Stromal cell of bone marrow (primary cell): ENCODE results near the gene EBF4.

ENCODE experiments used
- DNase-seq: peaks from one replicate; pipeline ENCODE4 v3.0.0-alpha.2; 2012; ENCODE audit warnings: low read depth

The EBF4 gene, protein sequence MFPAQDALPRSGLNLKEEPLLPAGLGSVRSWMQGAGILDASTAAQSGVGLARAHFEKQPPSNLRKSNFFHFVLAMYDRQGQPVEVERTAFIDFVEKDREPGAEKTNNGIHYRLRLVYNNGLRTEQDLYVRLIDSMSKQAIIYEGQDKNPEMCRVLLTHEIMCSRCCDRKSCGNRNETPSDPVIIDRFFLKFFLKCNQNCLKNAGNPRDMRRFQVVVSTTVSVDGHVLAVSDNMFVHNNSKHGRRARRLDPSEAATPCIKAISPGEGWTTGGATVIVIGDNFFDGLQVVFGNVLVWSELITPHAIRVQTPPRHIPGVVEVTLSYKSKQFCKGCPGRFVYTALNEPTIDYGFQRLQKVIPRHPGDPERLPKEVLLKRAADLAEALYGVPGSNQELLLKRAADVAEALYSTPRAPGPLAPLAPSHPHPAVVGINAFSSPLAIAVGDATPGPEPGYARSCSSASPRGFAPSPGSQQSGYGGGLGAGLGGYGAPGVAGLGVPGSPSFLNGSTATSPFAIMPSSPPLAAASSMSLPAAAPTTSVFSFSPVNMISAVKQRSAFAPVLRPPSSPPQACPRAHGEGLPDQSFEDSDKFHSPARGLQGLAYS

GRCh38 chr20:2692036-2692885, at the start of gene EBF4:
EBF4 (plus strand) TSS chr20:2692780; CDS start chr20:2693646, 866 bp downstream.
- no peak for DNase-seq

- no peak for DNase-seq
Observed at GRCh38 chr20:2643708-2644107, 48.9 kb upstream of the EBF4 start.

- peak; percentile 81 for DNase-seq
Observed at GRCh38 chr20:2651772-2652723, 40.5 kb upstream of the EBF4 start, which contains the start of gene NOP56. NOP56 (plus strand) TSS chr20:2652632; CDS start chr20:2652661, 29 bp downstream.

DNA sequence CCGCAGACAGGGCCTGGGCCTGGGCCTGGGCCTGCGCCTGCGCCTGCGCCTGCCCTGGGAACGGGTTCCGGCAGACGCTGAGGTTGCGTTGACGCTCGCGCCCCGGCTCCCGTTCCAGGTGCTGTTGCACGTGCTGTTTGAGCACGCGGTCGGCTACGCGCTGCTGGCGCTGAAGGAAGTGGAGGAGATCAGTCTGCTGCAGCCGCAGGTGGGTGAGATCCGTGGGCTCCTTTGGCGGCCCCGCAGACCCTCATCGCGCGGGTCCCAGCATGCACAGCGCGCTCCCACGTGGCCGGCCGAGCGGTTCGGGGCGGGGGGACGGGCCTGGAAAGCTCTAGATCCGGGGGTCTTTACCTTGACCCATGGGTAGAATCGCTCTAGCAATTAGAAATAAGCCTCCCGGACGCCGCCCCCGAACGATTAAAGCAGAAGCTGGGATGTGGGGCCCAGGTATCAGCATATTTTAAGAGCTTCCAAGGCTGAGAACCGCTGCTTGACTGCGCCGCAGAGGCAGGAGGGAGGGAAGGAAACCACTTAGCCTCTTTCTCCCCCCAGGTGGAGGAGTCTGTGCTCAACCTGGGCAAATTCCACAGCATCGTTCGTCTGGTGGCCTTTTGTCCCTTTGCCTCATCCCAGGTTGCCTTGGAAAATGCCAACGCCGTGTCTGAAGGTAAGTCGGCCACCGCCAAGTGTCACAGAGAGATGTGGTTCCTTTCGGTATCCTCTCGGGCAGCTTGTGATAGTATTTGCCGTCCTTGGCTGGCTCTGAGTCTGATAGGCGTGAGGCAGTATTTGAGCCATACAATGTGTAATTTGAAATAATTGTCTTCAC, 39.6 kb upstream of the EBF4 start:
- DNase-seq, result no peak

DNA sequence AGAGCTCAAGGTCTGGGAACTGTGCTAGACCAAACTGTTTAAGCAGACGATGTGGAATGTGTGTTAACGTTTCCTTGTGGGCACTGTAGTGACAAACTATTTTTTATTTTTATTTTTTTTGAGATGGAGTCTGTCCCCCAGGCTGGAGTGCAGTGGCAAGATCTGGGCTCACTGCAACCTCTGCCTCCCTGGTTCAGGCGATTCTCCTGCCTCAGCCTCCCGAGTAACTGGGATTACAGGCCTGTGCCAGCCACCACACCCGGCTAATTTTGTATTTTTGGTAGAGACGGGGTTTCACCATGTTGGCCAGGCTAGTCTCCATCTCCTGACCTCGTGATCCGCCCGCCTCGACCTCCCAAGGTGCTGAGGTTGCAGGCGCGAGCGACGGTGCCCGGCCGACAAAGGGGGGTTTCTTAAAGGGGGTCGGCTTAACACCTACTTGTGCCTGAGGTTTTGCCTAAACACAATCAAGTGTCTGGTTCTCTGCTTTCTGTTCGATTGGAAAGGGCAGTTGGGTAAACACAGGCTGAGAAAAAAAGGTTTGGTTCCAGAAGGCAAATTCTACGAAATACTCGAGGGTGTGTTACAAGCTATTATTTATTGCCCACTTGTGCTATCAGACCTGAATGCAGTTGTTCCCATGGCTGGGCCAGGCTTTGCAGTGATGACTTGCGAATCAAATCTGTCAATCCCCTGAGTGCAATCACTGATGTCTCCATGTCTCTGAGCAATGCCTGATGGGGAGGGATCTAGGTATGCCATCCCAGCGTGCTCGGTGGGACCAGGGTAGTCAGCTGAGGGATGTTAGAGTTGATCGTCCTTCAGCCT, 38.8 kb upstream of the EBF4 start:
- DNase-seq, result no peak

GRCh38 chr20:2654384-2654822, 38.2 kb upstream of the EBF4 start:
- DNase-seq, result no peak

GRCh38 chr20:2654831-2655230, 37.7 kb upstream of the EBF4 start:
- no peak for DNase-seq

GRCh38 chr20:2655331-2656116, 37.1 kb upstream of the EBF4 start:
- no peak for DNase-seq

GRCh38 chr20:2656471-2657117, 36.0 kb upstream of the EBF4 start:
- no peak for DNase-seq

- no peak for DNase-seq
Observed at GRCh38 chr20:2657241-2657640, 35.3 kb upstream of the EBF4 start.

- no peak for DNase-seq
Observed at GRCh38 chr20:2657674-2658073, 34.9 kb upstream of the EBF4 start.

DNA sequence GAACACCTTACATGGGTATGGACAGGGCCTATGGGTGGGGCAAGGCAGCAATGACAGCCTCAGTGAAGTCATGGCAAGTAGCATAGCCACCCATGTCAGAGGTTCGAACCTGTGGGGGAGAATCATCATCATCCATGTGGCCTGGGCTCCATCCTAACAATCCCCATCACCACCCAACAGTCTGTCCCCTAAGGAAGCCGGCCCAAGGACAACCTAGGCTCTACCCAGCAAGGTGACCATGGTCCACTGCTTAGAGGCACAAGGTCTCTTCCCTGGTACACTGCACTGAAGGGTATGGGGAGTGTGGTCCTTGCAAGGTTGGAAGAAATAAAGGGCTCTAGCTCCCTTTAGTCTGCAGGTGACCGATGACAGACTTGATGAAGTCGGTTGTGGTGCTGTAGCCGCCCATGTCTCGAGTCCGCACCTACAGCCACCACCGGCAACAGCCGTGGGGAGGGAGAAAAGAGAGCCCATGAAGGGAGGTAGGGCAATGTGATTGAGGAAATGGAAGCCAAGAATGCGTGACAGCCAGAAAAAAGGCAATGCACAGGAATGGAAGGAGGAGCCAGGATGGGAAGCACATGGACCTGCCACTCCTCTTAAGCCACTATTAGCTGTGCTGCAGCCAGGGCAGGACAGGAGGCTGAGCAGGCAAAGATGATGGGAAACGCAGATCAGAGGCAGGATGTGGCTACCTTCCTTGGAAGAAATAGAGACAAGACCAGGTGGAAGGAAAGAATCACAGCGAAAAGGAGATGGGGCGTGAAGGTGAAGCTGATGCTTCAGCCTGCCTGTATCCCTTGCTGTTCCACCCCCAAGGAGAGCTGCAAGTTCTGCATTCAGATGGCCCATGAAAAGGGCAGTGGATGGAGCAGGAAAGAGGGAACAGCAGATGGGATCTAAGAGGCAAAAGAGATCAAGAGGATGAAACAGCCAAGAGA, 33.9 kb upstream of the EBF4 start:
- no peak for DNase-seq

DNA sequence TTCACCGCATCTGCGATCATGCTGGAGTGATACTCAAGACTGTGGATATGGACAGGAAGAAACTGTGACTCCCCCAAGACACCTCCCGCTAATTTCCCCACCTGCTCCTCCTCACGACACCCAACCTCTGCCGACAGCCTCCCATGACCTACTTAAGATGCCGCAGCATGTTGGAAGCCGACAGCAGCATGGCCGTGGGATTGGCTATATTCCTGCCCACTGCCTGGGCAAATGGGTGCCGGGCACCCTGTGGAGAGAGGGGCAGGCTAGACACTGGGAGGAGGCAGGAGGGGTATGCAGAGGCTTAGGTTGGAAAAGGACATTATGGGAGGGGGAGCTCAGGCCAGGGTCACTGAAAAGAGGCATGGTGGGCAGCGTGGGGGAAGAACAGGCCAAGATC, 33.0 kb upstream of the EBF4 start:
- DNase-seq, result no peak

GRCh38 chr20:2663364-2663886, 29.2 kb upstream of the EBF4 start:
- DNase-seq, result no peak

GRCh38 chr20:2663887-2664719, 28.5 kb upstream of the EBF4 start, which contains the start of gene IDH3B:
IDH3B (minus strand) TSS chr20:2664216; CDS start chr20:2664188, 28 bp downstream.
- DNase-seq, result peak; percentile 87

DNA sequence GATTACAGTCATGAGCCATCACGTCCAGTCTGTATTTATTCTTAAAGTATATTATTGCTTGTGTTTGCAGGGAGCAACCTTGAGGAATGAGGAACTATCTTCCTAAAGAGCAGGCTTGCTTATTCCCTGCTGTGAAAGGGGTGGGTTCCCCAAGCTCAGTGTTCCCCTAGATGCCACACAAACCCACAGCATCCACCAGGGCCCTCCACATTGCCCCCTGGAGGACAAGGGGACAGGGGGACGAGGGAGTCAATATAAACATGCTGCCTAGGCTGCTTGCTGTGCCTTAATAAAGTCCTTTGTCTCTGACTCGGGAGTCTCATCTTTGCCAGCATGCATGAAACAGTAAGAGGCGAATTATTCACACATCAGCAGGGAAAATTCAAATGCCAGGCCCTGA, 20.6 kb upstream of the EBF4 start:
- no peak for DNase-seq
